HG03097 (cell line): ENCODE data around the gene TNP2.

ENCODE experiments used
- ATAC-seq: cut with Tn5 transposase; IDR thresholded peaks from one replicate; pipeline ENCODE4 v1.9.1; 2021; ENCODE audit not compliant: unreplicated experiment, low FRiP score

The TNP2 gene

DNA sequence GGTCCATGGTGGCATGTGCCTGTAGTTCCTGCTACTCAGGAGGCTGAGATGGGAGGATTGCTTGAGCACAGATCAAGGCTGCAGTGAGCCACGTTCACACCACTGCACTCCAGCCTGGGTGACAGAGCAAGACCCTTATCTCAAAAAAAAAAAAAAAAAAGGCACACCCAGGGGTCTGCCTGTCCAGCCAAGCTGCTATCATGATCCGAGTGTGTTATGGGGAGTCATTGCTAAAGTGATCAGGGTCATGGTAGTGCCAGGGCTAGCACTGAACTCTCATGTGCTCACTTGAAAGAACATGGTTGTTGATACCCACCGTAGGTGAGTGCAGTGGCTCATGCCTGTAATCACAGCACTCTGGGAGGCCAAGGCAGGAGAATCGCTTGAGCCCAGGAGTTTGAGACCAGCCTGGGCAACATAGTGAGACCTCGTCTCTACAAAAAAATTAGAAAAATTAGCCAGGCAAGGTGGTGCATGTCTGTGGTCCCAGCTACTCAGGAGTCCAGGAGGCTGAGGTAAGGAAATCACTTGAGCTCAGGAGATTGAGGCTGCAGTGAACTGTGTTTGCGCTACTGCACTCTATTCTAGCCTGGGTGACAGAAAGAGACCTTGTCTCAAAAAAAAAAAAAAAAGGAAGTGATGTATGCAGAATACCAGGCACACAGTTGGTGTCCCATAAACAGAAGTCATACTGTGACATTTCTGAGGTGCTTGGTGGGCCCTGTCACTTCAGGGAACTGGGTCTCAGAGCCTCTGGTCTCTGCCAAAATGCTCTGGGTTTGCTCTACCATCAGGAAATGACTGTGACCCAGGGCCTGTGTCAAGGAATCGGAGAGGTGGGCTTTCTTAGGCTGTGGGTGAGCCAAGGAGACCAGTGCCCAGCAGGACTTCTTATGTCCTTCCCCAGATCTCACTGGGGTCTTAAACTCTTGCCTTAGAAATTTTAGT is 9.8 kb upstream of the TNP2 start:
- ATAC-seq = no peak

DNA sequence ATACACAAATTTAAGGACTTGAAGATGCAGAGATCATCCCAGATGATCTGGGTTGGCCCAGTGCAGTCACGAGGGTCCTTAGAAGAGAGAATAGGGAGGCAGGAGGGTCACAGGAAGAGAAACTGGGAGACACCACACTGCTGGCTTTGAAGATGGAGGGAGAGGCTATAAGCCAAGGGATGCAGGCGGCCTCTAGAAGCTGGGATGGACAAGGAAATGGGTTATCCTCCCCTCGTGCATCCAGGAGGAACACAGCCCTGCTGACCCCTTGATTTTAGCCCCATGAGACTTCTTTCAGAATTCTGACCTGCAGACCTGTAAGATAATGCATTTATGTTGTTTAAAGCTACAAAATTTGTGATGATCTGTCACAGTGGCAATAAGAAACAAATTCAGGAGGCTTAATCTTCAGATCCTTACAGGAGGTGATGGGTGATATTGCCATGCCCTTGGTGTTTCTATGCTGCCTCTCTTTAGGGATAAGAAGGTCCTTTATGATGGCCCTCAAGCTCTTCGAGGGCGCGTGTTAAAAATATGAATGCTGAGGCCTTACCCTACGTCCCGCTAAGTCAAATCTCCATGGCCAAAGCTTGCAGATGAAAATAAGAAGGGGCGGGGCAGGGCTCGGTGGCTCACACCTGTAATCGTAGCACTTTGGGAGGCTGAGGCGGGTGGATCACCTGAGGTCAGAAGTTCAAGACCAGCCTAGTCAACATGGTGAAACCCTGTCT is 8.6 kb upstream of the TNP2 start:
- no peak for ATAC-seq

DNA sequence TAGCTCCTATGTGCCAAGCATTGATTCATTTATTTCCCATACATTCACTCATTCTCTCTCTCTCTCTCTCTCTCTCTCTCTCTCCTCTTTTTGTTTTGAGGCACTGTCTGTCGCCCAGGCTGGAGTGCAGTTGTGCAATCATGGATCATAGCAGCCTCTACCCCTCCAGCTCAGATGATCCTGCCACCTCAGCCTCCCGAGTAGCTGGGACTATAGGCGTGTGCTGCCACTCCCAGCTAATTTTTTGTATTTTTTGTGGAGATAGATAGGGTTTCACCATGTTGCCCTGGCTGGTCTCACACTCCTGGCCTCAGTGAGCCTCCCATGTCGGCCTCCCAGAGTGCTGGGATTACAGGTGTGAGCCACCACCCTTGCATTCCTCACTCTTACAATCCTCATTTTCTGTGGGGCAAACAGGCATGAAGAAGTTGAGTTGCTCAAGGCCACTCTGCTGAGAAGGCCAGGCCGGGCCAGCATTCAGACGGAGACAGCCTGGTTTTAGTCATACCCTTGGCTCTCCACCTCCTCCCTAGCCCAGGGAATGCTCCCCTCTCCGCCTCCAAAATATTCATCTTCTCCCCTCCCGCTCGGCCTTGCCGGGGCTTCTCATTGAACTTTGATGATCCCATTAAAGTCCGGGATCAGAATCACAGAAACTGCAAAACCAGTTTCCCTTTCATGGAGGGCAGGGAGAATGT is 7.9 kb upstream of the TNP2 start:
- ATAC-seq = no peak

DNA sequence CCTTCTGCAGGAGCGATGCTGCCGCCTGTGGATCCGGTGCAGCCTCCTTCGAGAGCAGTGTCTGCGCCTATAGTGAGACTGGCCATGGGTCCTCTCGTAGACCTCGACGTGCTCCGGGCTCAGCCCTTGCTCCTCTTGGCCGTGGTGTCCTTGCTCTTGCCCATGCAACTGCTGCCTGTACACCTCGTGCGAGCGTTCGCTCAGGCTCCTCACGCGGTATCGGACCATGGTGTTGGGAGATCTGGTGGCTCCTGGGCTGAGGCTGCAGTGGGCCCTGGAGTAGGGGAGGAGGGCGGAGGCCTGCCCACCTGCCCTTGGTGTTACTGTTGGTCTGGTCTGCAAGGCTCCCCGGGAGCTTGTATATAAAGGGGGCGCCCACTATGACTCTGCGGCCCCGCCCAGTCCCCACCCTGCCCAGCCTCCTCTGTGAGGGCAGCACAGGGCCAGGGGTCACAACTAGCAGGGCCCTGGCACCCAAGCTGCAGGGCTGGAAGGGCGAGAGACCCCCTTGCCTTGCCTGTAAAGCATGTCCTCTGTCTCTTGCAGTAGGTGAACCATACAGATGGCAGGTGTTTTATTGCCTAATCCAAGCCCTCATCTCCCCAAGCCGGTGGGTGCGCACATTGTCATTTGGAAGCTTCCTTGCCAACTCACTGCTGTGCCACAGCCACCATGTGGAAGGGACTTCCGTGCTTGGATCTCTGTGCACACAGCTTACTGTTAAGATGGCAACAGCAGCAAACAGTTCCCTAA is 7.2 kb upstream of the TNP2 start, which contains the start of gene PRM2:
PRM2 (minus strand) TSS at position 338 of the 753 bp plus-strand sequence; CDS start at position 228, 110 bp downstream.
- ATAC-seq = no peak

DNA sequence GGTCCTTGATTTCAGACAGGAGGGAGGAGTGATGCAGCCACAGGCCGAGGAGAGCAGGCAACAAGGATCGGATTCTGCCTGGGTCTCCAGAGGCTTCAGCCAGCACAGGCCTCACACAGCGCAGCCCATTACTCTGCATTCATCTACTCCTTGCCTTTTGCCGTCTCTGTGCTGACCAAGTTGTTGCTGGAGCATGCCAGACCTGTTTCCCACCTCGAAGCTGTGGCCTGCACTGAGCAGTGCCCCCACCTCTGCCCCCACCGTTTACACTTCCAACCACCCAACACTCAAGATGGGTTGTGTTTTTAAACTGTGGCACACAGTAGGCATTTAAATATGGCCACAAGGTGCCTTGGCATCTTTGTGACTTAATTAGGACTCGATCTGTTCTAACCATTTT is 5.8 kb upstream of the TNP2 start:
- no peak for ATAC-seq

DNA sequence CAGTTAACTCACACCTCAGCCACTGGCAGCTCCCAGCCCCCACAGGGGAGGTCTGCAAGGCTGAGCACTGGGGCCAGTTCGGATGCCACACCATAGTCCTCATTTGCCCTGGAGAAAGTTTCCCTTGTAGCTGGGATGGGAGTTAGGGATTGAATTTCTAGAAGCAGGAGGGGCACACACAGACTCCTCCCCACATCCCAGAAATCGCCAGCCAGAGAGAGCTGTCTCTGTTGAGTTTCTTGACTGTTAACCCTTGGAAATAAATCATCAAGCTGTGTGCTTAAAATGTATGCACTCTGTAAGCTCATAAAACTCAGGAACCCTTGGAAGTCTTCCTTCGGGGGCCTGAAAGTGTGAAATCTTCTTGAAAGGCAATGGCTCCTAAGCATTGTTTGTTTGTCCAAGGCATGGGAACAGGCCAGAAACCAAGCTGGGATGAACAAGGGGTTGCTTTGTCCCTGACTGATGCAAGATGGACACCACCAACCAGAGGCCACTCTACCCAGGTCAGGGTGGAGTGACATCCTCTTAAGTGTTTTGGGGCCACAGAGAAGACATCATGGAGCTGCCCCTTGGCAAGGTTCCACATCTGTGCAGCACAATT is 4.7 kb upstream of the TNP2 start:
- no peak for ATAC-seq

DNA sequence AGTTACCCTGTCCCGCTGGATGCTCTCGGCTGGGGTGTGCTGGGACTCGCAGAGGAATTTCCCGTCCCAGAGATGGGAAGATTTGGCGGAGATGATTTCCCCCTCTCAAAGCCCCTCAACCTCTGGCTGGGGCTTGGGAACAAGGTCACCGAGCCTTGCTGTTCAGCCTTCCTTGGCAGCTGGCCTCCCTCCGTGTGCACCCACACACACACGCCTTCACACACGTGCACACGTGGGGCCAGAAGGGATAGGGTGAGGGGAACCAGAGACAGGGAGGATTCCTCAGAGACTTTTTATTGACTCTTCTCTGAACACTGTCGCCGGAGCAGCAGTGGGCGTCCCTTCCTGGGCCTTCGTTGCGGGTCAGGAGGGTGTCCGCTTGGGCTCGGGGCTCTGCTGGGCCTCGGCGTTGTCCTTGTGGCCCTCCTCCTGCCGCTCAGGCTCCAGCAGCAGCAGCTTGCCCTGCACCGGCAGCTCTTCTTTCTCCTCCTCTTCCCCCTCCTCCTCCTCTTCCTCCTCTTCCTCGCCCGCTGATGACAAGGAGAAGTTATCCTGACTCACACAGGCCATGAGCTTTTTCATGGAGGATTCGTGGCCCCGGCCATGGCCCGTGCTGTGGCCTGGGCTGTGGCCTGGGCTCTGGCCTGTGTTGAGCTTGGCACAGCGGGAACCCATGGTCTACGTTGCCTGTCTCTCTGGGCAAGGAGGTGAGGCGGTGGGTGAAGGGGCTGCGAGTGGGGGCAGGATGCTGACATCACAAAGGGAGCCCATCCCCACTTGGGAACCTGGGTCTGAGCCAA is 4.0 kb upstream of the TNP2 start, which contains the start of gene PRM3:
PRM3 (minus strand) TSS at position 709 of the 800 bp plus-strand sequence; CDS start at position 675, 34 bp downstream.
- ATAC-seq = no peak

DNA sequence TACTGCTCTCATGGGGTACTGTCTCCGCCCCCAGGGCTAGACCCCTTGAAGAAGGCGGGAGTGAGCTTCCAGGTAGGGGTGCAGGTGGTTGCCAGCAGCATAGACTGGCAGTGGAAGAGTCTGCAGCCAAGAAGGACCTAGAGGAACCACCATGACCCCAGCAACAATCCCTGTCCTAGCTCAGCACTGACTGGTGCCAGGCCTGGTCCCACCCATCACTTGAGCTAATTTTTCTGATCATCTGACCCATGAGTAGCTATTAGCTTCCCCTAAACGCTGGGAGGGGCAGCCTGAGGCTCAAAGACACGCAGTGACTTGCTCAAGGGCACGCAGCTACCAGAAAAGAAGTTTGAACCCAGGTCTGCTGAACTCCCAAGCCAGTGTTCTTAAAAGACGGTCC is 3.4 kb upstream of the TNP2 start:
- ATAC-seq = no peak

DNA sequence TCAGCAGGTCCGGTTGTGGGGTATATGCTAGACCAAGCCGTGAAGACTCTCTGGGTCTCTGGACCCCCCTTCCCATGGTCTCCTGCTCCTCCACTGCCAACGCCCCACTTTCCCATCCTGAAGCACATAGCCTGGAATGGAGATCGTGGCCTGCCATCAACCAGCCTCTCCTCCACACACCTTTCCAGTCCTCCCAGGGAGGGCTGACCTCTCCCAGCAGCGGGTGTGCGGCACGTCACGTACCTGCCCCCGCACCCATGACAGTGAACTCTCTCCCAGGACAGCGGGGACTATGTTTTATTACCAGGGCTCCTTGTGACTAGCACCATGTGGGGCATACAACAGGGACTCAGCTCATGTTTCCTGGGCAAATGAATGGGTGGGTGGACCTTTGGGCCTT is 2.5 kb upstream of the TNP2 start:
- no peak for ATAC-seq

DNA sequence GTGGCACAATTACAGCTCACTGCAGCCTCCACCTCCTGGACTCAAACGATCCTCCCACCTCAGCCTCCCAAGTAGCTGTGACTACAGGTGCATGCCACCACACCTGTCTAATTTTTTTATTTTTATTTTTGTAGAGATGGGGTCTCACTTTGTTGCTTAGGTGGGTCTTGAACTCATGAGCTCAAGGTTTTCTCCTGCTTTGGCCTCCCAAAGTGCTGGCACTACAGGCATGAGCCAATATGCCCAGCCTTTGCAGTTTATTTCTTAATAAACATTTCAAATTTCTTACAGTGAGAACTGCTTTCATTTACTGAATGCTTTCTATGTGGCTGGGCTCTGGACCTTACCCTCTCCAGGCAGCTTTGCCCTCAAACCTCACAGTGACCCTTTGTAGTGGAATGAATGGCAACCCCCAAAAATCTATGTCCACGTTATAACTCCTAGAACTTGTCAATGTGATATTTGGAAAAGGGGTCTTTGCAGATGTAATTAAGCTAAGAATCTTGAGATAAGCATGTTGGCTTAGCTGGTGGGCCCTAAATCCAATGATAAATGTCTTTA is 1.6 kb upstream of the TNP2 start:
- ATAC-seq = no peak

DNA sequence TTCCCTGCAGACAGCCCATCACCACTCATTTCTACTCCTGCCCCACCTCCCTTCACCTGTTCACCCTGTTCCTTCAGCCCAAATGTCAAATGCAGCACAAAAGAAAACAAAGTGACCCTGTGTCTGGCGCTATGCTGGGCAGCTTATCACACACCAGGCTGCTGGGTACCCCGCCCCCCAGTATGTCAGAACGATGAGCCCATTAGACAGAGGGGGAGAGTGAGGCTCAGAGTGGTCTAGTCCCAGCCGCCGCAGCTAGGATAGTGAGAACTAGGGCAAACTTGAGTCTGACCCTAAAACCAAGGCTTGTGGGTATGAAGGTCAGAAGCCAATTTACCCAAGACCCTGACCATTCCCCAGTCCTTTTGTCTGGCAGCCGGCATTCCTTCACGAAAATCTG is 4.0 kb downstream of the TNP2 start:
- ATAC-seq = no peak

DNA sequence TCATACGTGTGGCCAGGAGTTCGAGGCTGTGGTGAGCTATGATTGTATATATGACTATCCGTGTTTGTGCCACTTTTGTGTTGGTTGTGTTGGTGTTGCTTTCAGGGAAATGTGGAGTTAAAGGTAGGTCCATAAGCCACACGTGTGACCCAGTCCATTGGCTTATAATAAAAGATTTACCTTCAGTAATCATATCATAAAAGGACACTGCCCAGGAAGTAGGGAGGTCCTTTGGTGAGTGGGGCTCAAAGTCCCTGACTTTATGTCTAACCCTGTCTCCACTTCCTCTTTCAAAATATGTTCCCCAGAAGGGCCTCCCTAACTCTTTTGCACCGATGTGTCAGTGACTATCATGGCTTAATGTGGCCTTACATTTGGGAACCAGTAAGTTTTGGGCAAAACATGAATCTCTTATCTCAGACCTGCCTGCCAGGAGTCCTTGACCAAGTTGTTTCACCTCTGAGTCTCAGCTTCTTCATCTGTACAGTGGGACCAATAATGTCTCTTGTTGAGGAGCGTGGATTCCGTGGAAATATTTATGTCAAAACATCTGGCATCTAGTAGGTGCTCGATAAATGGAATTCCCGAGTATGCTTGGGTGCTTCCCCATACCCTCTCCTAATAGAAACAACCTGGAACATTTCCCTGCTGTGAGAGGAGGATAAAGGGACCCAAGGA is 4.8 kb downstream of the TNP2 start:
- no peak for ATAC-seq

DNA sequence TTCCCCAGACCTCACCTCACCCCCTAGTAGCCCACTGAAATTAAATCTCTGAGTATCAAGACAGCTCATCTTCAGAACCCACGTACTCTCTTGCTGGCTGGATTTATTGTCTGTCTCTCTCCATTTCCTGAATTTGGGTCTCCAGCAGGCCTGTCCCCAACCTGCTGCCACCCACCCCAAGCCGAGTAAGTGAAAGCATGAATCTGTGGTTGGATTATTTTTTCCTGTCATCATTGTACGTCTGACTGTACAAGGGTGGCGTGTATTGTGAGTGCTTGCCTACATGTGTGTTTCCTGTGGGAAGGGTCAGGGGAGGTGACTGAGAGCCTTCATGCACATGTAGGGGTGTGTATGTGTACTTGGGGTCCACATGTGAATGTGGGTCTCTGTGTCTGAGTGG is 5.4 kb downstream of the TNP2 start:
- ATAC-seq = no peak

DNA sequence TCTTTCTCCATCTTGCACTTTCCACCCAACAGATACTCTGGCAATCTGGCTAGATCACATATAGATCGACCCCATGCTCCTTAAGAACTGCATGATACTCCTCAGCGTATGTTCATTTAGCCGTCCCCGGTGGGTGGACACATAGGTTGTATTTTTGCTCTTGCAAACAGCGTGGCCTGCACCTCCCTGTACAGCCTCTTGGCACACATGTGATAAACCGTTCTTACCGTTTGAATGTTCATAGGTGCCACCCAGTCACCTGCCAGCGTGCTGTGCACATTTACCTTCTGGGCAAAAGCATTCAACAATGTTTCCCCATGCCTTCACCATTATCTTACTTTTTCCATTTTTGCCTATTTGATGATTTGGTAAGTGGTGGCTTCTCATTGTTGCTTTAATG is 6.2 kb downstream of the TNP2 start:
- ATAC-seq = no peak

DNA sequence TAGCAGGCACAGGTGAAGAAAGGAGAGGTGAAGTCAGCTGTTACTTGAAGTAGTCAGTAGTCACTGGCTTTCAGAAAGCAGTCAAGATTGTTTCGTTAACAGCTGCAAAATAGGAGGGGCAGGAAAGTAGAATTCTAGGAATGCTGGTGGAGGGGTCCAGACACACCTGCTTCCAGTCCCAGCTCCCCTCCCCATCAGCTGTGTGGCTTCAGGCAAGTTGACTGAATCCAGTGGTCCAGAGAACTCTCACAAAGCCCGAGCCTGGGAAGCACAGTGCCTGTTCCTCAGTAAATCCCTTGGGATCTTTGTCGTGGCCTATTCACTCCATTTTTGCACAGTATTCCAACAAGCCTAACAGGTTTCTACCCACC is 8.5 kb downstream of the TNP2 start:
- no peak for ATAC-seq

DNA sequence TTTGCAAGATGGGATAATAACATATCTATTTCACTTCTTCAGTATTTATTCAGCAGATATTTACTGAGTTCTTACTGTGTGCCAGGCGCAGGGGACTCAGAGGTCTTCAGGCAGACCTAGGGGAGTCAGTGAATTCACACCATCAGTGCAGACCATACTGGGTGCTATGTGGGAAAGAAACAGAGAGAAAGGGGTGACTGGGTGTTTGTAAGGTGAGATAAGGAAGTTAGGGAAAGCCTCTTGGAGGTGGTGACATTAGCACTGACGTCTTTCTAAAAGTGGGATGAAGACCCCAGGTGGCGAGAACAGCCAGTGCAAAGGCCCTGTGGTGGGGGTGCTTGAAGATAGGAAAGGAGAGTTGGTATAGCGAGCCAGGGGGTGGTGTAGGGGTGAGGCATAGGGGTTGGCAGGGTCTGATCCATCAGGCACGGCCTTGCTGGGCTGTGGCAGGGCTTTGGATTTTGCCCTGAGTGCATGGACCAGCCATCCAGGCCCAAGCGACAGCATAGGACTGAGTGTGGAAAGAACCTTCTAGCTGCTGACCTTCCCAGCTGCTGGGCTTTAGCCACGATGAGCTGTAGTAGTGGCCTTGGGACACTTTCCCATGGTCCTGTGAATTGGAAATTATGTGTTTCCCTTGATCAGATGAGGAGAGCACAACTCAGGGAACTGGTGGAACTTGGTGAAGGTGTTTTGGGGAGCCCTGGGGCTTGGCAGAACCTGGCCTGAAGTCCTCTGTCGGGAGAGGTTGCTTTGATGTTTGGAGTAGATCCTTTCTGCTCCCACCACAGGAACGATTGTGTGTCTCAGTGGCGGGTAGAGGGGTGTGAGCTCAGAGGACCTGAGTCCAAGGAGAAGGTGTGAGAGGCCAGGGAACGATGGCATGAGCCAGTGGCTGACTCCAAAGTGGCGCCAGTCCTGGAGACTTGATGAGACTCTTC is 9.2 kb downstream of the TNP2 start:
- no peak for ATAC-seq
